22Rv1 (cell line): ENCODE data around the gene EPAS1.

Experiments
- CTCF ChIP-seq: fragments of 450-650 bp; IDR thresholded peaks from 2 replicates; pipeline ENCODE4 v1.5.1; 2017; ENCODE audit warnings: mild to moderate bottlenecking
- ZFX ChIP-seq: fragments of 450-650 bp; IDR thresholded peaks from 2 replicates; pipeline ENCODE4 v1.6.1; 2017; ENCODE audit warnings: antibody characterized with exemption, borderline replicate concordance

- TF ChIP-seq CTCF = no peak
- TF ChIP-seq ZFX = no peak
Observed at GRCh38 chr2:46355756-46356155, 58.5 kb downstream of the EPAS1 start.
